Occipital lobe (tissue), 2 donors: ENCODE data around the gene AMPD3. TPM values are rescaled to one million over a fixed set of nuclear protein-coding genes. Genes with fewer than 3 reads are reported as not detected.

ENCODE experiments used
- DNase-seq: peaks from one replicate; lab custom pipeline; 2025; lab: John Stamatoyannopoulos, UW
- total RNA-seq: library from RNA; depleted of rRNA; stranded (reverse); fragments of >200 nt; gene quantifications from one replicate; pipeline ENCODE4 v1.2.3, GENCODE V29; 2014

Gene AMPD3
- total RNA-seq, 1 donor from 2014 or later = 0.78 TPM

GRCh38 chr11:10460611-10461275, 5.7 kb downstream of the AMPD3 start:
- no peak for DNase-seq

GRCh38 chr11:10461276-10461790, 6.3 kb downstream of the AMPD3 start:
- DNase-seq = no peak

- DNase-seq = no peak
These were observed 7.8 kb downstream of the AMPD3 start for GRCh38 chr11:10462746-10463300.

GRCh38 chr11:10473371-10473770, 18.3 kb downstream of the AMPD3 start:
- DNase-seq = no peak

- no peak for DNase-seq
These were observed 19.5 kb downstream of the AMPD3 start for GRCh38 chr11:10474551-10474950.

- DNase-seq = no peak
These were observed 21.3 kb downstream of the AMPD3 start for GRCh38 chr11:10476342-10476741.

GRCh38 chr11:10476927-10477689, 22.0 kb downstream of the AMPD3 start:
- DNase-seq = no peak

- DNase-seq = no peak
These were observed 22.6 kb downstream of the AMPD3 start for GRCh38 chr11:10477690-10478046.

GRCh38 chr11:10478066-10478465, 23.0 kb downstream of the AMPD3 start:
- no peak for DNase-seq

- DNase-seq = no peak
These were observed 23.8 kb downstream of the AMPD3 start for GRCh38 chr11:10478574-10479550.

GRCh38 chr11:10480026-10480425, 25.0 kb downstream of the AMPD3 start:
- DNase-seq = no peak

- DNase-seq = no peak
These were observed 25.7 kb downstream of the AMPD3 start for GRCh38 chr11:10480760-10481159.

- peak; percentile 14 for DNase-seq
These were observed 26.7 kb downstream of the AMPD3 start for GRCh38 chr11:10481560-10482349.

GRCh38 chr11:10483174-10483573, 28.1 kb downstream of the AMPD3 start:
- no peak for DNase-seq

GRCh38 chr11:10483584-10483983, 28.5 kb downstream of the AMPD3 start:
- DNase-seq = no peak

GRCh38 chr11:10484461-10485180, 29.6 kb downstream of the AMPD3 start:
- DNase-seq = no peak

- DNase-seq = no peak
These were observed 30.6 kb downstream of the AMPD3 start for GRCh38 chr11:10485646-10486045.

- no peak for DNase-seq
These were observed 31.2 kb downstream of the AMPD3 start for GRCh38 chr11:10486161-10486840.

GRCh38 chr11:10487002-10487647, 32.1 kb downstream of the AMPD3 start:
- no peak for DNase-seq
